Activated naive CD8-positive, alpha-beta T cell treated with anti-CD3 and anti-CD28 coated beads for 36 hours (primary cell): ENCODE results near the gene ZNF367. TPM values are rescaled to one million over a fixed set of nuclear protein-coding genes. Genes with fewer than 3 reads are reported as not detected.

Experiments
- total RNA-seq, 2 experiments: library from RNA; stranded (reverse); gene quantifications; one replicate each; pipeline ENCODE4 v1.2.3, GENCODE V29; 2021

Gene ZNF367
- total RNA-seq, 2 experiments from 2014 or later = 40.2 to 40.9 TPM

Other genes with a start within 250 kb of the ZNF367 start
- gene HSD17B3, start 116.2 kb downstream of the ZNF367 start, total RNA-seq = not detected
- gene SLC35D2, start 34.7 kb downstream of the ZNF367 start, total RNA-seq = 1 to 10 TPM in 1 of 2 experiments, under 1 TPM in 1; 0.80 to 1.5 TPM
- gene HABP4, start 31.8 kb upstream of the ZNF367 start, total RNA-seq = 1 to 10 TPM; 6.1 to 7.2 TPM
- under 1 TPM; 0.56 to 0.70 TPM for gene CDC14B, start 201.5 kb upstream of the ZNF367 start, total RNA-seq
- gene PRXL2C, start 236.9 kb upstream of the ZNF367 start, total RNA-seq = 1 to 10 TPM; 4.1 to 4.2 TPM